Small intestine (tissue), 16 donors: ENCODE results near the gene CUTC. TPM values are rescaled to one million over a fixed set of nuclear protein-coding genes. Genes with fewer than 3 reads are reported as not detected.
A peak's percentile ranks its signal among the peaks of the same experiment; 100 is the strongest.

Source experiments
- DNase-seq, 2 donors: peaks; one replicate each; pipeline versions ENCODE4 v3.0.0 to v3.0.0-alpha.2; 2013
- FAIRE-seq: peaks from 2 replicates; lab custom pipeline; 2012; peaks lifted over from hg19 to GRCh38; lab: Jason Lieb, UNC
- H3K27ac ChIP-seq, 3 donors: one replicate each; pipeline ENCODE4 v1.5.1; 2013; ENCODE audit warnings: low read length in 2 of 3, mild to moderate bottlenecking in 2 of 3, control low read depth in 1 of 3, inconsistent platforms in 1 of 3, low read depth in 1 of 3, moderate library complexity in 1 of 3
- H3K27me3 ChIP-seq, 3 donors: one replicate each; pipeline ENCODE4 v1.6.1; 2013; ENCODE audit warnings: low read length in 3 of 3, inconsistent platforms in 1 of 3; ENCODE audit not compliant: control insufficient read depth in 3 of 3, insufficient read depth in 3 of 3
- H3K36me3 ChIP-seq, 3 donors: one replicate each; pipeline ENCODE4 v1.6.1; 2013; ENCODE audit warnings: low read length in 3 of 3, inconsistent platforms in 1 of 3, low read depth in 1 of 3, mild to moderate bottlenecking in 1 of 3, moderate library complexity in 1 of 3; ENCODE audit not compliant: control insufficient read depth in 3 of 3, insufficient read depth in 2 of 3
- H3K4me1 ChIP-seq, 3 donors: one replicate each; pipeline ENCODE4 v1.6.1; 2013; ENCODE audit warnings: low read length in 2 of 3, inconsistent platforms in 1 of 3, low read depth in 1 of 3, mild to moderate bottlenecking in 1 of 3, moderate library complexity in 1 of 3; ENCODE audit not compliant: control insufficient read depth in 3 of 3, insufficient read depth in 2 of 3
- H3K4me3 ChIP-seq, 3 donors: one replicate each; pipeline ENCODE4 v1.5.1; 2013; ENCODE audit warnings: low read length in 3 of 3, control low read depth in 1 of 3, inconsistent platforms in 1 of 3, low read depth in 1 of 3, mild to moderate bottlenecking in 1 of 3, moderate library complexity in 1 of 3
- H3K9me3 ChIP-seq, 2 donors: one replicate each; pipeline ENCODE4 v1.6.1; 2013; ENCODE audit warnings: low read depth in 1 of 2, low read length in 1 of 2; ENCODE audit not compliant: control insufficient read depth in 2 of 2, insufficient read depth in 1 of 2
- WGBS, 3 donors: extraction: QIAGEN DNeasy Blood & Tissue Kit; methylation state at CpG; one replicate each; pipeline ENCODE4 v1.1.7; 2013; 5-methylcytosine and 5-hydroxymethylcytosine counted together
- long read RNA-seq, 10 donors: transcript quantifications; one replicate each; lab custom pipeline, GENCODE V29; 2026
- polyA plus RNA-seq, 4 donors: library from polyadenylated mRNA; stranded (reverse) in 3 of 4; unstranded in 1 of 4; fragments of 200-250 nt in 3 of 4; fragments of 120-200 nt in 1 of 4; gene quantifications; one replicate each; pipeline versions ENCODE4 v1.2.1 to v1.2.3, GENCODE V29; 2013
- donor health status: healthy with polysubstance abuse.
- donor health status: control.
- donor health status: control.
- donor health status: Bipolar disorder and iron deficiency.
- donor health status: healthy.

The CUTC gene
- polyA plus RNA-seq: 10 to 100 TPM; 21.1 to 24.3 (median 21.6) TPM
- long read RNA-seq, donor 1, transcript CUTC-203 (8 exons, 831 nt): minor isoform, 7 of 33 reads
- long read RNA-seq, donor 1, transcript CUTC-202 (9 exons, 1,346 nt): major isoform, 20 of 33 reads
- long read RNA-seq, donor 1, partial matches to known transcripts: 6 of 33 reads
- long read RNA-seq, donor 1, other reads (novel, unspliced or antisense): 0 of 33 reads
- long read RNA-seq, donor 2, transcript CUTC-202 (9 exons, 1,346 nt): major isoform, 5 of 7 reads
- long read RNA-seq, donor 2, partial matches to known transcripts: 0 of 7 reads
- long read RNA-seq, donor 2, other reads (novel, unspliced or antisense): 0 of 7 reads
- long read RNA-seq, donor 3, partial matches to known transcripts: 0 of 6 reads
- long read RNA-seq, donor 3, other reads (novel, unspliced or antisense): 0 of 6 reads
- long read RNA-seq, donor 4: 0 reads
- long read RNA-seq, donor 5, partial matches to known transcripts: 0 of 1 reads
- long read RNA-seq, donor 5, other reads (novel, unspliced or antisense): 0 of 1 reads
- long read RNA-seq, donor 6, partial matches to known transcripts: 0 of 6 reads
- long read RNA-seq, donor 6, other reads (novel, unspliced or antisense): 0 of 6 reads
- long read RNA-seq, donor 7: 0 reads
- long read RNA-seq, donor 8: 0 reads
- long read RNA-seq, donor 9, partial matches to known transcripts: 0 of 1 reads
- long read RNA-seq, donor 9, other reads (novel, unspliced or antisense): 0 of 1 reads
- long read RNA-seq, donor 10, partial matches to known transcripts: 0 of 4 reads
- long read RNA-seq, donor 10, other reads (novel, unspliced or antisense): 0 of 4 reads

GRCh38 chr10:99732033-99732842, at the start of gene CUTC, which contains the start of gene COX15:
TSS of gene CUTC (plus strand) at chr10:99732234. CDS start at chr10:99732349, 115 bp downstream.
TSS of gene COX15 (minus strand) at chr10:99732127. CDS start at chr10:99732049, 78 bp downstream.
- Histone ChIP-seq H3K27ac (peak within 1 kb of the TSS; percentile 88 to 96 (median 95)), H3K27me3 (no peaks in the 10 kb centered on the region), H3K4me3 (peak within 1 kb of the TSS; percentile 65 to 97 (median 97)), H3K36me3 (peaks cover 5 to 11% (median 5%) of the 10 kb centered on the region in 3 donors), H3K4me1 (peaks cover 0 to 12% (median 1%) of the 10 kb centered on the region in 3 donors), H3K9me3 (no peaks in the 10 kb centered on the region)
- FAIRE-seq: no peak
- DNase-seq: peak; percentile 97 to 99
- 0% methylated on average over 71 to 73 of the region's 73 CpGs for WGBS, 3 donors

DNA sequence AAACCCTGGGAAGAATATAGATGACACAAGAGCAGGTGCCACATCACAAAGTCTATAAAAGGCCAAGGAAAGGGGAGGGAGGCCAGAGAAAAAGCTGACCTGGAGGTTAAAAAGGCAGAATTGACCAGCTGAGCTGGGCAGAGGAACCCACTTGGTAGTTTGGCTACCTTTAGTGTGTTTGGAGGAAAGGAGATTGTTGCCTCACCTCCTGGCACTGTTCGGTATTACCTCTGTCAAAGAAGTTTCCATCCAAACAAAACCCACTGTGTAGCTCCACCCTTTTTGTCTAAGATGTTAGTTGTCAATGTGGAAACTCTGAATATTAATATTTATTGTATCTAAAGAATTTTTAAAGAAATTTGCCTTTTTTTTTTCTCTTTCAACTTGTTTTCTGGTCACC, 49.3 kb upstream of the CUTC start:
- Histone ChIP-seq H3K27me3 (no peaks in the 10 kb centered on the region), H3K4me3 (no peak overlapping the region), H3K36me3 (peaks cover 11 to 40% (median 20%) of the 10 kb centered on the region in 3 donors), H3K4me1 (no peaks in the 10 kb centered on the region), H3K27ac (no peak overlapping the region), H3K9me3 (no peaks in the 10 kb centered on the region)
- DNase-seq: no peak
- WGBS, 3 donors: 62 to 84% (median 63%) methylated on average over 1 of the region's 1 CpG
- no peak for FAIRE-seq

- WGBS, 3 donors: 64 to 78% (median 74%) methylated on average over 2 of the region's 2 CpGs
- H3K27me3 ChIP-seq: no peaks in the 10 kb centered on the region
- DNase-seq (peak in 1 of 2 donors; percentile 14), FAIRE-seq (no peak)
- H3K27ac ChIP-seq: peak overlapping the region in 1 of 3 donors; percentile 40
- H3K4me1 ChIP-seq: no peaks in the 10 kb centered on the region
- no peak overlapping the region for H3K4me3 ChIP-seq
- no peaks in the 10 kb centered on the region for H3K9me3 ChIP-seq
- peaks cover 0 to 26% (median 12%) of the 10 kb centered on the region in 3 donors for H3K36me3 ChIP-seq
These were observed 46.5 kb upstream of the CUTC start for GRCh38 chr10:99685597-99685967.

DNA sequence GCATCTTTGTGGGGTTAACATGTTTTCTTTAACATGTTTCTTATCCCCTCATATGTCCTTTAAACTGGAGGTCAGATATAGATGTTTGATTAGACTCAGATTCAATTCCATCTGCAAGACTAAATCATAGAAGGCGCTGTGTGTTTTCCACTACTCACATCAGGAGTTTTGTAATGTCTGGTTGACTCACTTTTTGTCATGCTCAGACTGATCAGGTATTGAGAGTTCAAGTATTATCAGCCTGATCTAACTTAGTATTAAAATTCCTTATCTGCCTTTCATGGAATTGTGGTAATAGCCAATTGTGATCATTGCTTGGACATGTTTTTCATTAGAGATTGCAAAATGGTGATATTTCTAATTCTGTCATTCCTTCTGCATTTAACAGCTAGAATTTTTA, 42.6 kb upstream of the CUTC start:
- peaks cover 0 to 28% (median 24%) of the 10 kb centered on the region in 3 donors for H3K36me3 ChIP-seq
- H3K4me1 ChIP-seq: no peaks in the 10 kb centered on the region
- no peaks in the 10 kb centered on the region for H3K27me3 ChIP-seq
- DNase-seq: no peak
- WGBS, 3 donors: 93 to 100% (median 100%) methylated on average over 1 of the region's 1 CpG
- no peak for FAIRE-seq
- H3K4me3 ChIP-seq: no peak overlapping the region
- no peak overlapping the region for H3K27ac ChIP-seq
- no peaks in the 10 kb centered on the region for H3K9me3 ChIP-seq

DNA sequence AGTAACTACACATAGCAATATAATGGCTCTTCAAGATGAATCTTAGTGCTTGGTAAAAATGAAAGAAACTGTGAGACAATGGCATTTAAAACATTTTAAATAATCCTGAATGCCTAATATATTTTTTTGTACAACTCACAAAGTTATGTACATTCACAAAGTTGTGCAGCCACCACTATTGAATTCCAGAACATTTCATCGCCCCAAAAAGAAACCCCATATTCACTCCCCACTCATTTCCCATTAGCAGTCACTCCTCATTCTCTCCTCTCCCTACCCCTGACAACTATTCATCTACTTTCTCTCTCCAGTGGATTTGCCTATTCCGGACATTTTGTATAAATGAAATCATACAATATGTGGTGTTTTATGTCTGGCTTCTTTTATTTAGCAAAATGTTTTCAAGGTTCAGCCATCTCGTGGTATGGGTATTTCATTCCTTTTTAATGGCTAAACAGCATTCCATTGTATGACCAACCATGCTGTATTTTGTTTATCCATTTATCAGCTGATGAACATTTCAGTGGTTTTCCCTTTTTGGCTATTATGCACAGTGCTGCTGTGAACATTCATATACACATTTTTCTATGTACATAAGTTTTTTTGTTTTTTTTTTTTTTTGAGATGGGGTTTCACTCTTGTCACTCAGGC, 38.0 kb upstream of the CUTC start:
- H3K27me3 ChIP-seq: no peaks in the 10 kb centered on the region
- no peak for FAIRE-seq
- H3K4me3 ChIP-seq: no peak overlapping the region
- no peaks in the 10 kb centered on the region for H3K9me3 ChIP-seq
- peaks cover 10 to 39% (median 36%) of the 10 kb centered on the region in 3 donors for H3K36me3 ChIP-seq
- no peaks in the 10 kb centered on the region for H3K4me1 ChIP-seq
- WGBS, 3 donors: 92 to 97% (median 96%) methylated on average over 3 of the region's 3 CpGs
- DNase-seq: no peak
- no peak overlapping the region for H3K27ac ChIP-seq

GRCh38 chr10:99695761-99696160, 36.3 kb upstream of the CUTC start:
- no peaks in the 10 kb centered on the region for H3K9me3 ChIP-seq
- H3K4me1 ChIP-seq: no peaks in the 10 kb centered on the region
- no peaks in the 10 kb centered on the region for H3K27me3 ChIP-seq
- no peak overlapping the region for H3K4me3 ChIP-seq
- no peak overlapping the region for H3K27ac ChIP-seq
- peaks cover 10 to 44% (median 42%) of the 10 kb centered on the region in 3 donors for H3K36me3 ChIP-seq
- WGBS, 3 donors: 93 to 95% (median 93%) methylated on average over 6 of the region's 6 CpGs
- DNase-seq (no peak), FAIRE-seq (no peak)

DNA sequence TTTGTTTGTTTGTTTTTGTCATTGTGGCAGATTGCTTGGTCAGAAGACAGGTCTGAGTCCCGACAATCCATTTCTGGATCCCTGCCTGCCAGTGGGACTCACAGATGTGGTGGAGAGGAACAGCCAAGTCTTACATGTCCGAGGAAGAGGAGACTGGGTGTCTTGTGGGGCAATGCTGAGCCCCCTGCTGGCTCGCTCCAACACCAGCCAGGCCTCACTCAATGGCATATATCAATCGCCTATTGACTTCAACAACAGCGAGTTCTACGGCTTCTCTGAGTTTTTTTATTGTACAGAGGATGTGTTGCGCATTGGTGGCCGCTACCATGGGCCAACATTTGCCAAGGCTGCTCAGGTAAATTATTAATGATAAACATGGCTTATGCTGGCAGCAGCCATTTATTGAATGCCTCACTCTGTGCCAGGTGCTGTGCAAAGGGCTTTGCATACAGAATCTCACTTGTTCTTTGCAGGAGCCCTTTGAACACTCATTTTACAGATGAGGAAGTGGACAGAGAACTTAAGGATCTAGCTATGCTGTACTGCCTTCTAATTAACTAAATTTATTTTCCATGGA, 33.4 kb upstream of the CUTC start:
- WGBS, 3 donors: 54 to 85% (median 63%) methylated on average over 8 of the region's 8 CpGs
- H3K27me3 ChIP-seq: no peaks in the 10 kb centered on the region
- DNase-seq (peak in 1 of 2 donors; percentile 66), FAIRE-seq (no peak)
- H3K4me3 ChIP-seq: no peak overlapping the region
- H3K27ac ChIP-seq: no peak overlapping the region
- peaks cover 15 to 46% (median 41%) of the 10 kb centered on the region in 3 donors for H3K36me3 ChIP-seq
- no peaks in the 10 kb centered on the region for H3K4me1 ChIP-seq
- H3K9me3 ChIP-seq: no peaks in the 10 kb centered on the region
